ENCODE data around the gene AEBP2. TPM values are rescaled to one million over a fixed set of nuclear protein-coding genes. Genes with fewer than 3 reads are reported as not detected.
"Not testable (repeated sequence)": the region's sequence is repeated elsewhere in the genome, so short reads cannot be mapped to it uniquely, and the experiment has no call there.

Gene AEBP2, protein sequence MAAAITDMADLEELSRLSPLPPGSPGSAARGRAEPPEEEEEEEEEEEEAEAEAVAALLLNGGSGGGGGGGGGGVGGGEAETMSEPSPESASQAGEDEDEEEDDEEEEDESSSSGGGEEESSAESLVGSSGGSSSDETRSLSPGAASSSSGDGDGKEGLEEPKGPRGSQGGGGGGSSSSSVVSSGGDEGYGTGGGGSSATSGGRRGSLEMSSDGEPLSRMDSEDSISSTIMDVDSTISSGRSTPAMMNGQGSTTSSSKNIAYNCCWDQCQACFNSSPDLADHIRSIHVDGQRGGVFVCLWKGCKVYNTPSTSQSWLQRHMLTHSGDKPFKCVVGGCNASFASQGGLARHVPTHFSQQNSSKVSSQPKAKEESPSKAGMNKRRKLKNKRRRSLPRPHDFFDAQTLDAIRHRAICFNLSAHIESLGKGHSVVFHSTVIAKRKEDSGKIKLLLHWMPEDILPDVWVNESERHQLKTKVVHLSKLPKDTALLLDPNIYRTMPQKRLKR
- 10 to 100 TPM; 44.0 to 54.8 TPM for total RNA-seq
- long read RNA-seq, donor 1, full-length matches to known transcripts, result 6 of 10 reads
- long read RNA-seq, donor 1, partial matches to known transcripts, result 0 of 10 reads
- long read RNA-seq, donor 1, other reads (novel, unspliced or antisense), result 4 of 10 reads
- long read RNA-seq, donor 2, full-length matches to known transcripts, result 1 of 10 reads
- long read RNA-seq, donor 2, partial matches to known transcripts, result 1 of 10 reads
- long read RNA-seq, donor 2, other reads (novel, unspliced or antisense), result 8 of 10 reads

DNA sequence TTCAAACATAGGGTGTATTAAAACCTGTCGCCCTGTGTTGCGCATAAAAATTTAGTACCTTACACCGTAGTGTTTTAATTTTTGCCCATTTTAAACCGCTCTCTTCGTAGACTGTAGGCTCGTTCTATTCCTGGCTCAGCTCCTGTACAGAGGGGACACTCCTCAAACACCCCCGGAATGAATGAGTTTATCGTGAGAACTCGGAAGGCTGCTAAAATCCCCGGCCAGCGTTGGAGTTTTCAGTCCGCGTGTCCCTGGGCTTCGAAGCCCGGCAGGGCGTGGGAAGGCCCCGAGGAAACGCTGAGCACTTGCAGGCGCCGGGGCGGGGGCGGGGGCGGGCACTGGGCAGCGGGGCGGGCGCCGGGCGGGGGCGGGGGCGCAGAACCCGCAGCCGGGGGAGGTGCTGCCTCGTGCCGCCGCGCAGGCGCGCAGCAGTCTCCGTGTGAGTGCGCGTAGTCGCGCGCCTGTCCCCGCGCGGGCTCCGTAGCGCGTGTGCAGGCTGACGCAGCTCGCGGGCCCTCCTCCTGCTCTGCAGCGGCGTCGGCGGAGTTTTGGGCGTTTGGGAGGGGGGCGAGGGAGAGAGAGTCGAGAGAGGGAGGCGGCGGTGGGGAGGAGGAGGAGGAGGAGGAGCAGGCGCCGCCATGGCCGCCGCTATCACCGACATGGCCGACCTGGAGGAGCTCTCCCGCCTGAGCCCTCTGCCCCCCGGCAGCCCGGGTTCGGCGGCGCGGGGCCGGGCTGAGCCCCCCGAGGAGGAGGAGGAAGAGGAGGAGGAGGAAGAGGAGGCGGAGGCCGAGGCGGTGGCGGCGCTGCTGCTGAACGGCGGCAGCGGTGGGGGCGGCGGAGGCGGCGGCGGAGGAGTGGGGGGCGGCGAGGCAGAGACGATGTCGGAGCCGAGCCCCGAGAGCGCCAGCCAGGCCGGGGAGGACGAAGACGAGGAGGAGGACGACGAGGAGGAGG is at the start of gene AEBP2:
Gene AEBP2 (plus strand): TSS at position 434 of the 960 bp plus-strand sequence. CDS start 208 bp downstream, at position 642.
- peak; percentile 98 for DNase-seq (ENCODE audit: low spot score)
- intact Hi-C loops (cut with DNase I), result no loop called here

- DNase-seq (ENCODE audit: low spot score), result no peak
- intact Hi-C loops (cut with DNase I), result no loop called here
These were observed 49.2 kb upstream of the AEBP2 start for GRCh38 chr12:19390051-19390598.

- intact Hi-C loops (cut with DNase I); DNase-seq (ENCODE audit: low spot score): not testable (repeated sequence)
These were observed 46.6 kb upstream of the AEBP2 start for GRCh38 chr12:19392644-19393043.

GRCh38 chr12:19394385-19394784 is 44.9 kb upstream of the AEBP2 start:
- no peak for DNase-seq (ENCODE audit: low spot score)
- intact Hi-C loops (cut with DNase I), result no loop called here

- intact Hi-C loops (cut with DNase I), result no loop called here
- no peak for DNase-seq (ENCODE audit: low spot score)
These were observed 41.8 kb upstream of the AEBP2 start for GRCh38 chr12:19397534-19397933.

- intact Hi-C loops (cut with DNase I), result no loop called here
- no peak for DNase-seq (ENCODE audit: low spot score)
These were observed 40.6 kb upstream of the AEBP2 start for GRCh38 chr12:19398376-19399363.

DNA sequence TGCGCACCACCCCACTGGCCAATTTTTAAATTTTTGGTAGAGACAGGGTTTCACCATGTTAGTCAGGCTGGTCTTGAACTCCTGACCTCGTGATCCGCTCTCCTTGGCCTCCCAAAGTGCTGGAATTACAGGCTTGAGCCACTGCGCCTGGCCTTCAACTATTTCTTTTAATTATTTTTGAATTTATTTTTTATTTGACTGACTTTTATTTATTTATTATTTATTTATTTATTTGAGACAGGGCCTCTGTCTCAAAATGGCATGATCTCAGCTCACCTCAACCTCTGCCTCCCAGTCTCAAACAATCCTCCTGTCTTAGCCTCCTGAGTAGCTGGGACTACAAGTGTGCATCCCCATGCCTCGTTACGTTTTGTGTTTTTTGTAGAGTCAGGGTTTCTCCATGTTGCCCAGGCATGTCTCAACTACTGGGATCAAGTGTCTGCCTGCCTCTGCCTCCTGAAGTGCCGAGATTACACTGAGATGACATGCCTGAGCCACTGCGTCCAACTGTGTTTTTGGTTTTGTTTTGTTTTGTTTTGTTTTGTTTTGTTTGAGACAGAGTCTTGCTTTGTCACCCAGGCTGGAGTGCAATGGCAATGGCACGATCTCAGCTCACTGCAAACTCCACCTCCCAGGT is 38.5 kb upstream of the AEBP2 start:
- DNase-seq (ENCODE audit: low spot score); intact Hi-C loops (cut with DNase I): not testable (repeated sequence)

GRCh38 chr12:19402211-19402610 is 37.1 kb upstream of the AEBP2 start:
- DNase-seq (ENCODE audit: low spot score), result no peak
- intact Hi-C loops (cut with DNase I), result no loop called here

- intact Hi-C loops (cut with DNase I), result no loop called here
- no peak for DNase-seq (ENCODE audit: low spot score)
These were observed 36.4 kb upstream of the AEBP2 start for GRCh38 chr12:19402743-19403431.

DNA sequence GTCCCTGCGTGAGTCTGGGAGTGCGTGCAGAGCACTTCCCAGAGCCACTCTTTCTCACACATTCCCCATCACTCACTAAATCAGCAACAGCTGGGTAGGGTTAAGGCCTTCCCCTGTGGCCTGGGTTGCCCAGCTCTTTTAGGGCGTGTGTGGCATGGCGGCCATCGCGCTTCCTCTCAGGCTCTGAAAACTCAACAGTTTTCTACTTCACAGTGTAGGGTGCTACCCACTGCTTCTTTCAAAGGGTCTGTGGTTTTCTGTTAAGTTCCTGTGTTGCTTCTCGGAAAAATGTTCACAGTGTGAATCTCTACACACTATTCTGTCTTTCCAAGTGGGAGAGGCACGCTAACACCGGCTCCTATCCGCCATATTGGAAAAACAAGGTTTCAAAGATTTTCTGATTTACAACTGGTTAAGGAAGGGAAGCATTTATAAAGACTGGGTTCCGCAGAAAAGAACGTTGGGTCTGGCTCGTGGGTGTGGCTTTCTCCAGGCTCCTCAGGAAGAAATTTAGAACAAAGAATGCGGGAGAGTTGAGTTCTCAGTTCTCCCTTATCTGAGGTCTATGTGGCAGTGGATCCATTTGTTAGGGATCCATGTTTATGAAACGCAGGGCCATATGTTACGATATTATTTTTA is 34.9 kb upstream of the AEBP2 start:
- DNase-seq (ENCODE audit: low spot score), result no peak

GRCh38 chr12:19409376-19409775 is 29.9 kb upstream of the AEBP2 start:
- intact Hi-C loops (cut with DNase I), result no loop called here
- DNase-seq (ENCODE audit: low spot score), result no peak

More for the DNA sequence above, 34.9 kb upstream of the AEBP2 start:
- intact Hi-C loops (cut with DNase I), result no loop called here

DNA sequence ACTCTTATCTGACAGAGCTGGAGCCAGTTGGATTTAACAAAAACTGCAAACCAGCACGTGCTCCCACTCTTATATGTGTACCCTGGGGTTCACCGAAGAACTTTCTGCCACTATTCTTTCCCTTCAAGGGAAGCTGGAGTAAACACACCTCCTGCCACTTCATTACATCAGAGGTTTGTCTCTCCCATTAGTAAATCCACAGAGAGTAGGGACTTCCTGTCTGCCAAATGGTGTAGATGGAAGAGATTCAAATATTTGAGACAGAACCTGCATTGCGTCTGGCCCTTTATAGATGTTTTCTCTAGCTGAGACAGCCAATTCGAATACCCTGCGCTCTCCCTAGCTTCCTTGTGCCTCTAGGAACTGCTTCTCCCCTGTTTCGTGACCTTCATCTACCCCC is 29.1 kb upstream of the AEBP2 start:
- DNase-seq (ENCODE audit: low spot score), result no peak
- intact Hi-C loops (cut with DNase I), result no loop called here

- intact Hi-C loops (cut with DNase I), result no loop called here
- DNase-seq (ENCODE audit: low spot score), result no peak
These were observed 28.6 kb upstream of the AEBP2 start for GRCh38 chr12:19410629-19411185.

DNA sequence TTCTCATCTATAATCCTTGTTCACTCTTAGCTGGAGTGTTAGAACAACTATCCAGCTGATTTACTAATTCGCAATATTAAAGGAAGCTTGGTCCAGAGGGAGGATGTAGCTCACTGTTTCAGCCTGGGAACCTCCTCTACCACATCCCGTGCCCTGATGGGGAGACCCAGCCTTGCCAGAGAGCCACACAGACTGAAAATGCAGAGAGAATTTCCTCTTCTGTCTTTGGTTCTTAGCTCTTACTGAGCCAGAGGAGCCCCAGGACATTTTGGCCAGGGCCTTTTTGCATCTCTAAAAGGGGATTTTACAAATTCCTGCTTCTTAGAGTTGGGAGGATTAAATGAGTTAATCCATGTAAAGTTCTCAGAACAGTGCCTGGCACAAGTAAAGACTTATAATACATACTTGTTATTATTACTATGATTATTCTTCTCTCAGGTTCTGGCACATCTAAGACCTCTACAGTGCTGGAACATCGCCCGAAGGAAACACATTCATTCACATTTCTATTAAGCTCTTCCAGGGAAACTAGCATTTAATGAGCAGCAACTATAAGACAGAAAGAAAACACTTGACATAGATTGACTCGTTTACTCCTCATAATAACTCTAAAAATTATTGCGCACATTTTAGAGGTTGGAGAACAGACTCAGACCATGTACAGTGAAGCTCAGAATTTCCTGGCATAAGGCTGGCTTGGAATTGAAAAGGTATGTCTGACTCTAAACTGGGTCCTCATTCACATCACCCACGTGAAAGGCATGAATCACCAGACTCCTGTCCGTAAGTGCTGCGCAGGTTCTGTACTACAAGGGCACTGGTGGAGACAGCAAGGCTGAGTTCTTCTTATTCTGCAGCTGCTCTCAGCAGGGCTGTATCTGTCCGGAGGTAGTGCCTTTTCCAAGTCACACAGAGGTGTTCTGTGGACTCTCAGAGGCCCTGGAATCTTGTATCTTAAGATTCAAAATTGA is 27.8 kb upstream of the AEBP2 start:
- no peak for DNase-seq (ENCODE audit: low spot score)
- intact Hi-C loops (cut with DNase I), result no loop called here

DNA sequence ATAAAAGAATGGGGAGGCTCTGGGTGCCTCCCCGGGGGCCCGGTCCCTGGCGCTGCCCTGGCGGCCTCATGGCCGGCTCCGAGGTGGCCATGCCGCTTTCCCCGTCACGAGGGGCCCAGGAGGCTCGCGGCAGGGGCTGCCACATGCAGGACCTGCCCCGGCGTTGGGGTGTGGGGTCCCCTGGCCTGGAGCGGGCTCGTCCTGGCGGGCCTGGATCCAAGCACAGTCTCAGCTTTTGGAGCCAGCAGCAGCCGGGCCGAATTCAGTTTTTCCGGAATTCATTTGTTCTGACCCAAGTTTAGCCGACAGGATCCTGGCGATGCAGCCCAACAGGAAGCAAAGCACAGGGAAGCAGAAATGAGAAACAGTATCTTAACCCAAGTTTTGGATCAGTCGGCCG is 26.4 kb upstream of the AEBP2 start:
- intact Hi-C loops (cut with DNase I), result no loop called here
- DNase-seq (ENCODE audit: low spot score), result no peak
